ENCODE data around the gene UACA. TPM values are rescaled to one million over a fixed set of nuclear protein-coding genes. Genes with fewer than 3 reads are reported as not detected.

The UACA gene
- total and polyA plus RNA-seq, 2 experiments from 2014 or later, result 21.5 to 35.8 TPM

DNA sequence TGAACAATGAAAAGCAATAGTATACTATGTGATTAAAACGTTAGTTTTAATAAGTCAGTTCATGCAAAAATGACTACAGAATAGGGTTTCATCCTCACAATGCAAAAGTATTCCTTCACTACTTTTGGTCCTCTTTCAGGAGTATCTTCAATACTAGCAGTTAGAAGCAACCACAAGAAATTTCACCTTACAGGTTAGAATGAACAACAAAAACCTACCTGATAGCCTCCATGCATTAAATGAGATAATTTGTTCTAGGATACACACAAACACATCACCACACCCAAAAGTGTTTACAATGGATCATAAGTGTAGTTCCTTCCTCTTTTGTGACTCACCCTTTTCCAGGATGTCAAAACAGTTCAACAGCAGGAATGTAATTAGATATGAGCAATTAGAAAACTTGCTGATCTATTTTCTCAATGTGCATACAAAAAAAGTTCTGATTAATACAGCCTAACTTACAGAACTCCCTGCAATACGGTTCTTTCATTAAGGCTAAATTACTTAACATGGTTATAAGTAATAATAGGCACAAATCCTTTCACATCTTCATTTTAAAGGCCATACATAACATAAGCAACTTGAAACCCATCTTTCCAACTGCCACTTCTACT, 21.6 kb downstream of the UACA start:
- Histone ChIP-seq H3K27me3 (ENCODE audit: insufficient read depth) (no peaks in the 10 kb centered on the region), H3F3A (replicated peaks; ENCODE audit: low read depth) (no peaks in the 10 kb centered on the region), H3K27ac (ENCODE audit: low read depth) (no peak overlapping the region), H3K9me2 (ENCODE audit: insufficient read depth) (no peaks in the 10 kb centered on the region), H2AFZ (no peak overlapping the region), H3K79me2 (replicated peaks; ENCODE audit: insufficient read depth) (peaks cover 8% of the 10 kb centered on the region; the same call in 1 of the 2 replicates), H3K4me2 (no peak overlapping the region), H3K4me1 (ENCODE audit: insufficient read depth) (no peaks in the 10 kb centered on the region), H3K36me3 (ENCODE audit: insufficient read depth) (no peaks in the 10 kb centered on the region), H3K4me3 (no peak overlapping the region), H4K20me1 (replicated peaks; ENCODE audit: insufficient read depth) (no peaks in the 10 kb centered on the region)
- no peak overlapping the region for H3K27ac Mint-ChIP-seq
- no peaks in the 10 kb centered on the region for H3K36me3 Mint-ChIP-seq (ENCODE audit: low read depth)
- DNase-seq (ENCODE audit: low spot score) (no peak), ATAC-seq (no peak)
- no peaks in the 10 kb centered on the region for H3K27me3 Mint-ChIP-seq (ENCODE audit: insufficient read depth, low read depth, poor library complexity)
- no peak for TF ChIP-seq EZH2 (IDR thresholded peaks at IDR 0.05; ENCODE audit: low read depth, unreplicated experiment)
- no peak for TF ChIP-seq EZH2phosphoT487 (IDR thresholded peaks at IDR 0.05; ENCODE audit: unreplicated experiment)
- no peak for TF ChIP-seq JUNB (IDR thresholded peaks at IDR 0.05; ENCODE audit: unreplicated experiment)
- no peak for TF ChIP-seq ZNF114 (CRISPR knock-in tag; IDR thresholded peaks at IDR 0.05)
- TF ChIP-seq, protein P1, sequence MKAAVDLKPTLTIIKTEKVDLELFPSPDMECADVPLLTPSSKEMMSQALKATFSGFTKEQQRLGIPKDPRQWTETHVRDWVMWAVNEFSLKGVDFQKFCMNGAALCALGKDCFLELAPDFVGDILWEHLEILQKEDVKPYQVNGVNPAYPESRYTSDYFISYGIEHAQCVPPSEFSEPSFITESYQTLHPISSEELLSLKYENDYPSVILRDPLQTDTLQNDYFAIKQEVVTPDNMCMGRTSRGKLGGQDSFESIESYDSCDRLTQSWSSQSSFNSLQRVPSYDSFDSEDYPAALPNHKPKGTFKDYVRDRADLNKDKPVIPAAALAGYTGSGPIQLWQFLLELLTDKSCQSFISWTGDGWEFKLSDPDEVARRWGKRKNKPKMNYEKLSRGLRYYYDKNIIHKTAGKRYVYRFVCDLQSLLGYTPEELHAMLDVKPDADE (IDR thresholded peaks at IDR 0.05), result no peak
- TF ChIP-seq POLR2AphosphoS5 (IDR thresholded peaks at IDR 0.05; ENCODE audit: low read depth), result no peak
- TF ChIP-seq, protein P2, sequence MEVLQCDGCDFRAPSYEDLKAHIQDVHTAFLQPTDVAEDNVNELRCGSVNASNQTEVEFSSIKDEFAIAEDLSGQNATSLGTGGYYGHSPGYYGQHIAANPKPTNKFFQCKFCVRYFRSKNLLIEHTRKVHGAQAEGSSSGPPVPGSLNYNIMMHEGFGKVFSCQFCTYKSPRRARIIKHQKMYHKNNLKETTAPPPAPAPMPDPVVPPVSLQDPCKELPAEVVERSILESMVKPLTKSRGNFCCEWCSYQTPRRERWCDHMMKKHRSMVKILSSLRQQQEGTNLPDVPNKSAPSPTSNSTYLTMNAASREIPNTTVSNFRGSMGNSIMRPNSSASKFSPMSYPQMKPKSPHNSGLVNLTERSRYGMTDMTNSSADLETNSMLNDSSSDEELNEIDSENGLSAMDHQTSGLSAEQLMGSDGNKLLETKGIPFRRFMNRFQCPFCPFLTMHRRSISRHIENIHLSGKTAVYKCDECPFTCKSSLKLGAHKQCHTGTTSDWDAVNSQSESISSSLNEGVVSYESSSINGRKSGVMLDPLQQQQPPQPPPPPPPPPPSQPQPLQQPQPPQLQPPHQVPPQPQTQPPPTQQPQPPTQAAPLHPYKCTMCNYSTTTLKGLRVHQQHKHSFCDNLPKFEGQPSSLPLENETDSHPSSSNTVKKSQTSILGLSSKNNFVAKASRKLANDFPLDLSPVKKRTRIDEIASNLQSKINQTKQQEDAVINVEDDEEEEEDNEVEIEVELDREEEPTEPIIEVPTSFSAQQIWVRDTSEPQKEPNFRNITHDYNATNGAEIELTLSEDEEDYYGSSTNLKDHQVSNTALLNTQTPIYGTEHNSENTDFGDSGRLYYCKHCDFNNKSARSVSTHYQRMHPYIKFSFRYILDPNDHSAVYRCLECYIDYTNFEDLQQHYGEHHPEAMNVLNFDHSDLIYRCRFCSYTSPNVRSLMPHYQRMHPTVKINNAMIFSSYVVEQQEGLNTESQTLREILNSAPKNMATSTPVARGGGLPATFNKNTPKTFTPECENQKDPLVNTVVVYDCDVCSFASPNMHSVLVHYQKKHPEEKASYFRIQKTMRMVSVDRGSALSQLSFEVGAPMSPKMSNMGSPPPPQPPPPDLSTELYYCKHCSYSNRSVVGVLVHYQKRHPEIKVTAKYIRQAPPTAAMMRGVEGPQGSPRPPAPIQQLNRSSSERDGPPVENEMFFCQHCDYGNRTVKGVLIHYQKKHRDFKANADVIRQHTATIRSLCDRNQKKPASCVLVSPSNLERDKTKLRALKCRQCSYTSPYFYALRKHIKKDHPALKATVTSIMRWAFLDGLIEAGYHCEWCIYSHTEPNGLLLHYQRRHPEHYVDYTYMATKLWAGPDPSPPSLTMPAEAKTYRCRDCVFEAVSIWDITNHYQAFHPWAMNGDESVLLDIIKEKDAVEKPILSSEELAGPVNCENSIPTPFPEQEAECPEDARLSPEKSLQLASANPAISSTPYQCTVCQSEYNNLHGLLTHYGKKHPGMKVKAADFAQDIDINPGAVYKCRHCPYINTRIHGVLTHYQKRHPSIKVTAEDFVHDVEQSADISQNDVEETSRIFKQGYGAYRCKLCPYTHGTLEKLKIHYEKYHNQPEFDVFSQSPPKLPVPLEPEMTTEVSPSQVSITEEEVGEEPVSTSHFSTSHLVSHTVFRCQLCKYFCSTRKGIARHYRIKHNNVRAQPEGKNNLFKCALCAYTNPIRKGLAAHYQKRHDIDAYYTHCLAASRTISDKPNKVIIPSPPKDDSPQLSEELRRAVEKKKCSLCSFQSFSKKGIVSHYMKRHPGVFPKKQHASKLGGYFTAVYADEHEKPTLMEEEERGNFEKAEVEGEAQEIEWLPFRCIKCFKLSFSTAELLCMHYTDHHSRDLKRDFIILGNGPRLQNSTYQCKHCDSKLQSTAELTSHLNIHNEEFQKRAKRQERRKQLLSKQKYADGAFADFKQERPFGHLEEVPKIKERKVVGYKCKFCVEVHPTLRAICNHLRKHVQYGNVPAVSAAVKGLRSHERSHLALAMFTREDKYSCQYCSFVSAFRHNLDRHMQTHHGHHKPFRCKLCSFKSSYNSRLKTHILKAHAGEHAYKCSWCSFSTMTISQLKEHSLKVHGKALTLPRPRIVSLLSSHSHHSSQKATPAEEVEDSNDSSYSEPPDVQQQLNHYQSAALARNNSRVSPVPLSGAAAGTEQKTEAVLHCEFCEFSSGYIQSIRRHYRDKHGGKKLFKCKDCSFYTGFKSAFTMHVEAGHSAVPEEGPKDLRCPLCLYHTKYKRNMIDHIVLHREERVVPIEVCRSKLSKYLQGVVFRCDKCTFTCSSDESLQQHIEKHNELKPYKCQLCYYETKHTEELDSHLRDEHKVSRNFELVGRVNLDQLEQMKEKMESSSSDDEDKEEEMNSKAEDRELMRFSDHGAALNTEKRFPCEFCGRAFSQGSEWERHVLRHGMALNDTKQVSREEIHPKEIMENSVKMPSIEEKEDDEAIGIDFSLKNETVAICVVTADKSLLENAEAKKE (CRISPR knock-in tag; IDR thresholded peaks at IDR 0.05), result no peak
- TF ChIP-seq NANOG (IDR thresholded peaks at IDR 0.05; ENCODE audit: borderline replicate concordance), result no peak
- TF ChIP-seq, protein P3, sequence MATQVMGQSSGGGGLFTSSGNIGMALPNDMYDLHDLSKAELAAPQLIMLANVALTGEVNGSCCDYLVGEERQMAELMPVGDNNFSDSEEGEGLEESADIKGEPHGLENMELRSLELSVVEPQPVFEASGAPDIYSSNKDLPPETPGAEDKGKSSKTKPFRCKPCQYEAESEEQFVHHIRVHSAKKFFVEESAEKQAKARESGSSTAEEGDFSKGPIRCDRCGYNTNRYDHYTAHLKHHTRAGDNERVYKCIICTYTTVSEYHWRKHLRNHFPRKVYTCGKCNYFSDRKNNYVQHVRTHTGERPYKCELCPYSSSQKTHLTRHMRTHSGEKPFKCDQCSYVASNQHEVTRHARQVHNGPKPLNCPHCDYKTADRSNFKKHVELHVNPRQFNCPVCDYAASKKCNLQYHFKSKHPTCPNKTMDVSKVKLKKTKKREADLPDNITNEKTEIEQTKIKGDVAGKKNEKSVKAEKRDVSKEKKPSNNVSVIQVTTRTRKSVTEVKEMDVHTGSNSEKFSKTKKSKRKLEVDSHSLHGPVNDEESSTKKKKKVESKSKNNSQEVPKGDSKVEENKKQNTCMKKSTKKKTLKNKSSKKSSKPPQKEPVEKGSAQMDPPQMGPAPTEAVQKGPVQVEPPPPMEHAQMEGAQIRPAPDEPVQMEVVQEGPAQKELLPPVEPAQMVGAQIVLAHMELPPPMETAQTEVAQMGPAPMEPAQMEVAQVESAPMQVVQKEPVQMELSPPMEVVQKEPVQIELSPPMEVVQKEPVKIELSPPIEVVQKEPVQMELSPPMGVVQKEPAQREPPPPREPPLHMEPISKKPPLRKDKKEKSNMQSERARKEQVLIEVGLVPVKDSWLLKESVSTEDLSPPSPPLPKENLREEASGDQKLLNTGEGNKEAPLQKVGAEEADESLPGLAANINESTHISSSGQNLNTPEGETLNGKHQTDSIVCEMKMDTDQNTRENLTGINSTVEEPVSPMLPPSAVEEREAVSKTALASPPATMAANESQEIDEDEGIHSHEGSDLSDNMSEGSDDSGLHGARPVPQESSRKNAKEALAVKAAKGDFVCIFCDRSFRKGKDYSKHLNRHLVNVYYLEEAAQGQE (IDR thresholded peaks at IDR 0.05; ENCODE audit: unreplicated experiment), result no peak
- TF ChIP-seq, protein P4, sequence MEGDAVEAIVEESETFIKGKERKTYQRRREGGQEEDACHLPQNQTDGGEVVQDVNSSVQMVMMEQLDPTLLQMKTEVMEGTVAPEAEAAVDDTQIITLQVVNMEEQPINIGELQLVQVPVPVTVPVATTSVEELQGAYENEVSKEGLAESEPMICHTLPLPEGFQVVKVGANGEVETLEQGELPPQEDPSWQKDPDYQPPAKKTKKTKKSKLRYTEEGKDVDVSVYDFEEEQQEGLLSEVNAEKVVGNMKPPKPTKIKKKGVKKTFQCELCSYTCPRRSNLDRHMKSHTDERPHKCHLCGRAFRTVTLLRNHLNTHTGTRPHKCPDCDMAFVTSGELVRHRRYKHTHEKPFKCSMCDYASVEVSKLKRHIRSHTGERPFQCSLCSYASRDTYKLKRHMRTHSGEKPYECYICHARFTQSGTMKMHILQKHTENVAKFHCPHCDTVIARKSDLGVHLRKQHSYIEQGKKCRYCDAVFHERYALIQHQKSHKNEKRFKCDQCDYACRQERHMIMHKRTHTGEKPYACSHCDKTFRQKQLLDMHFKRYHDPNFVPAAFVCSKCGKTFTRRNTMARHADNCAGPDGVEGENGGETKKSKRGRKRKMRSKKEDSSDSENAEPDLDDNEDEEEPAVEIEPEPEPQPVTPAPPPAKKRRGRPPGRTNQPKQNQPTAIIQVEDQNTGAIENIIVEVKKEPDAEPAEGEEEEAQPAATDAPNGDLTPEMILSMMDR (conservative IDR thresholded peaks at IDR 0.05; ENCODE audit: low read depth in 2 of 2), result no peak
- TF ChIP-seq STAT1 (IDR thresholded peaks at IDR 0.05; ENCODE audit: unreplicated experiment), result no peak
- no peak for TF ChIP-seq CREB1 (CRISPR knock-in tag; IDR thresholded peaks at IDR 0.05; ENCODE audit: low read depth)
- no peak for TF ChIP-seq ZNF331 (CRISPR knock-in tag; IDR thresholded peaks at IDR 0.05; ENCODE audit: low read depth)
- H3K4me3 Mint-ChIP-seq, result no peak overlapping the region
- H3K9me3 Mint-ChIP-seq, result no peaks in the 10 kb centered on the region; the same call in 2 of the 3 replicates
- peaks cover 6% of the 10 kb centered on the region; the same call in 2 of the 3 replicates for H3K4me1 Mint-ChIP-seq

Measured in GM23338 (cell line).